HG02588 (cell line): Measurements from ENCODE around the gene ZNF423.
"Not testable (repeated sequence)": the region's sequence is repeated elsewhere in the genome, so short reads cannot be mapped to it uniquely, and the experiment has no call there.

Experiments
- ATAC-seq: cut with Tn5 transposase; IDR thresholded peaks from one replicate; pipeline ENCODE4 v1.9.1; 2021; ENCODE audit warnings: mild to moderate bottlenecking, moderate library complexity; ENCODE audit not compliant: unreplicated experiment

The ZNF423 gene

GRCh38 chr16:49871824-49872223, 15.9 kb upstream of the ZNF423 start:
- not testable (repeated sequence) for ATAC-seq

GRCh38 chr16:49869731-49870130, 13.8 kb upstream of the ZNF423 start:
- ATAC-seq = no peak

DNA sequence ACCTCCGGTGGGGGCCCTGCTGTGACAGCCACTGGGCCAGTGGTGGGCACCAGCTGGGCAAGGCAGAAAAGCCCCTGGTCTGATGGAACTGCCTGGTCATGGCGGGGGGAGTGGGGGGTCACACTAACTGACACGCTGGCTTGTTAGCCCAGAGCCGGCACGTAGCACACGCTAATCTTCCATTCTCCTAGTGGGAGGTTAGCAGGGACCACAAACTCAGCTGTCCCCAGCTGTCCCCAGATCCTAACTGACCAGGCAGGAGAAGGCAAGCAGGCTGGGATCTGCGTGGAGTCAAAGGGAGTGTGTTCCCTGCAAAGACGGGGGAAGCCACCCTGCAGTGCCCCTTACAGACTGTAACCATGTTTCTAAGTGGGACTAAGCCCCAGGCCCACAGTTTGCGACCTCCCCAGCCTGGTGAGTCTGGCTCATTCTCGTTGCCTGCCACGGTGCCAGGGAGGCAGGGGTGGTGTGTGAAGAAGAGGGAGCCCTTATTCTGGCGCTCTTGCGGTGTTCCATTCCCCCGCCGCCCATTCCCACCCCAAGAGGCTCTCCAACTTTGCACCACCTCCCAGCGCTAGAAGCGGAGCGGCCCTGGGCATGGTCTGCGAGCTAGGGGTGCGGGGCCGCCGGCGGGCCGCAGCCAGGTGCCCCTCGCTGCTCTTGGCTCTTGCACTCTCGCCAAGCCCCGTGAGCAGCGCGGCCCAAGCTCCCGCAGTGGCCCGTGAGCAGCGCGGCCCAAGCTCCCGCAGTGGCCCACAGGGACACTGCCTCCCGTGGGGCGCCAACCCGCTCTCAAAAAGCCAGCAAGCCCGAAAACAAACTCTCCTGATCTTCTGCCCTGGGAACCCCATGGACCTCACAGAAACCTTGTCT, 12.1 kb upstream of the ZNF423 start:
- no peak for ATAC-seq

DNA sequence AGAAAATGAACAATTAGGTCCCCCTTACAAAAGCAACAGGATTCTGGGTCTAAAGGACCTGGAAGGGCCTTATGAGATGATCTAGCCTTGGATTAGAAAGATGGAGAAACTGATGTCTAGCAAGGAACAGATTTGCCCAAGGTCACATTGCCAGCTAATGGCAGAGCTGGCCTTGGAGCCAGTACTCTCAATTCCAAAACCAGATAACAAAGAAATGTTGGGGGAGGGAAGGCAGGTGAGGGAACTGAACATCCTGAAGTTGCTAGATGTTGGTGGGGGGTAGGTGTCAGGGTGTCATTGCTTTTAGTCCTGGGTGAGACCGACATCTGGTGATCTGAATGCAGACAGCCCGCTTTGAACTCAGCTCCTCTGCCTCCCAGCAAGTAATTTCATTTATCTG, 11.3 kb upstream of the ZNF423 start:
- no peak for ATAC-seq

GRCh38 chr16:49866595-49867071, 10.7 kb upstream of the ZNF423 start:
- ATAC-seq = no peak

- no peak for ATAC-seq
These were observed 6.8 kb upstream of the ZNF423 start for GRCh38 chr16:49862694-49863093.

DNA sequence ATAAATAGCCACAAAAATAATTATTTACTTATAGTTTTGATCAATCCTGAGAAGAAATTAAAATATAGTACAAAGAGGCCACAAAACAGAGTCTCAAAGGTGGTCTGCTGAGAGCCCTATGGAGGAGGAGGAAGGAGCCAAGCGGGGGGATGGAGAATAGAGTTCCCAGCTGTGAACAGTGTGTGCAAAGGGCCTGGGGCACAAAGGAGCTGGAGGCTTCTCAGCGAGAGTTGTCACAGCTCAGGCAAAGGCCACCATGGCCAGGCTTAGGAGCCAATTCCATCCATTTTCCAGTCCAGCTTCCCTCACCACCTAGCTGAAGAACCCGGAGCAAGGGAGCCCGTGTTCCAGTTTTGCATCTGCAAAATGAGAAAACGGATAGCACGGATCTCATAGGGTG, 5.4 kb upstream of the ZNF423 start:
- ATAC-seq = no peak

DNA sequence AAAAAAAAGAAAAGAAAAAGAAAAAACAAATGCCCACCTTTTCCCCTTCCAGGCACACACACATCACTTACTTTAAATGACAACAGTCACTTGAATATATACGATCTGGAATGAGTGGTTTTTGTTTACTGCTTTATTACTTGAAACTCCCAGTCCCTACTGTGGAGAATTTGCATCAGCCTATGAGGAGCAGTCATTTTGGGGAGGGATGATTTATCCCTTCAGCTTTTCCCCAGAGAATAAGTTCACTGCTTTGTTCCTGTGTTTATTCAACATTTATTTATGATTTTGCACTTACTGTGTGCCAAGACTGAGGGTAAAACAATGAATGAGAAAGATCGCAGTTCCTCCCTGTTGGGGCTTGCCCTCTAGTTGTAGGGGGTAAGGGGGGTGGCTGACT, 4.7 kb upstream of the ZNF423 start:
- no peak for ATAC-seq

GRCh38 chr16:49859125-49859811, 3.4 kb upstream of the ZNF423 start:
- ATAC-seq = no peak

- no peak for ATAC-seq
These were observed 2.5 kb upstream of the ZNF423 start for GRCh38 chr16:49858200-49859124.

- no peak for ATAC-seq
These were observed 1.7 kb upstream of the ZNF423 start for GRCh38 chr16:49857423-49858181.

GRCh38 chr16:49856672-49857330, 889 bp upstream of the ZNF423 start:
- no peak for ATAC-seq

DNA sequence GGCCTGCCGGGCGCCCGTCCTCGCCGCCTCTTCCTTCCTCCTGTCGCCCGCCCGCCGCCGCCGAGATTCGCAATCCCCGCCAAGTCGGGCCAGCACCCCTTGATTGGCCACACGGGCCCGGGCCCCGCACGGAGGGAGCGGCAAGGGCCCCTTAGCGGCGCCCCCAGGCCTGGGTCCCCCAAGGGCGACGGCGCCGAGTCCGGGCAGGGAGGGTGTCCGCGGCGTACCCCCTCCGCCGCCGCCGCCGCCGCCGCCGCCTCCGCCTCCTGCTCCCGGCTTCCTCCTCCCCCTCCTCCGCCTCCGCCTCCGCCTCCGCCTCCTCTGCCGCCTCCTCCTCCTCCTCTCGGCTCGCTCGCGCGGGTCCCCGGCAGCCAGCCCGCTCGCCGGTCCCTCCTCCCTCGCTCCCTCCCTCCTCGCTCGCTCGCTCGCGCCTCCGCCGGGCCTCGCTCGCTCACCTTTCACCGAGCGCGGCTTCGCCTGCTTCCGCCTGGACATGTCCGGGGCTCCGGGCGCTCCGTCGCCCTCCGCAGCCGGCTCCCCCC, 561 bp downstream of the ZNF423 start:
- no peak for ATAC-seq

GRCh38 chr16:49854796-49855203, 1.1 kb downstream of the ZNF423 start:
- no peak for ATAC-seq

- ATAC-seq = no peak
These were observed 1.6 kb downstream of the ZNF423 start for GRCh38 chr16:49854188-49854795.

GRCh38 chr16:49852279-49852678, 3.6 kb downstream of the ZNF423 start:
- ATAC-seq = no peak

- no peak for ATAC-seq
These were observed 4.5 kb downstream of the ZNF423 start for GRCh38 chr16:49851468-49851787.

DNA sequence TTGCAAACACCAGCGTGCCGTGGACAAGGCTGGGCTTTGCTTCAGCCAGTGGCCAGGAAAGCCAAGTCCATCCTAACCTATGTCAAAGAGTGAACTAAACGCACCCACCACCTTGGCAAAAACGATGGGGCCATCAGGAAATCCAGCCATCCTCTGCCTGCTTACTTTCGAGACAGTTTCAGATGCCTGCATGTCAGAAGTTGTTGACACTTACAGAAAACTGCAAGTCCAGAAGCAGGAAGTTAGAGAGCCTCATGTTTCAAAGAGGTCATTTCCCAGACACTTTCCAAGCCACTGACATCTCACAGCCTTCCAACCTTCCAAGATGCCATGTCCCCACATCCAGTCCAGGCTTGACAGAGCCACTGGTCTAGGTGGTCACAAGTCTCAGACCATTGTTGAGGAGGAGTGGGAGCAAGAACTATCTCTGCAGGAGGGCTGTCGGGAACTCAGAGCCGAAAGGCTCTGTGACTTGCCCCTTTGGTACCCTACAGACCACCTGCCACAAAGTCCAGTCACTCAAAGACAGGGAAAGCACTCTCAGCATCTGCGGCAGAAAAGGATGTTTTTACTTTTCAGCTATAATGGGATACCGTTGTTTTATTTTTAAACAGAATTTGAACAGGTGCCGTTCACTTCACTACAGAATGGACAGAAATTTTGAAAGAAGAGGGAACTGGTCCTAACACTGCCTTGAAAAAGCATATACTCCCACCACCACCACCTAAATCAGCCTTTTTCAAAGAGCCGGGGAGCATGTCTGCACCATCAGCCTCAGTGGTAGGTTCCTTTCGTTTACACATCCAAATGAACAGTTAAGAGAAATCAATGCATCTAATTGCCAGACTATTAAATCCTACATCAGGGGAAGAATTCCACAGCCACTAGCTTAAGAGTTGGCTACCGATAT, 5.1 kb downstream of the ZNF423 start:
- no peak for ATAC-seq
